HepG2 (cell line): ENCODE measurements around the gene BRIP1. TPM values are rescaled to one million over a fixed set of nuclear protein-coding genes. Genes with fewer than 3 reads are reported as not detected.

Experiments
- ATAC-seq: fragments of 200-7000 bp; cut with Tn5 transposase; 3 replicates; pipeline ENCODE4 v1.9.1; 2020; ENCODE audit warnings: mild to moderate bottlenecking, moderate library complexity
- BruUV-seq: library from RNA; stranded (reverse); fragments of 400-500 nt; replicated peaks from 2 replicates; lab custom pipeline; 2021; lab: Mats Ljungman, UMichigan
- CTCF ChIA-PET: fragments of 300-600 bp; formaldehyde crosslinking; extraction: SDS; loops from one replicate; lab custom pipeline; 2021; ENCODE audit warnings: low total read pairs, inconsistent platforms, low intra/inter-chr PET ratio; lab: Yijun Ruan, JAX
- POLR2A ChIA-PET: fragments of 350-600 bp; sonication (Branson Sonifier 250); formaldehyde crosslinking; loops from one replicate; lab custom pipeline; 2020; ENCODE audit warnings: antibody characterized with exemption, inconsistent platforms; lab: Yijun Ruan, JAX
- DNase-seq: peaks from one replicate; pipeline ENCODE4 v3.0.0-alpha.2; 2015; ENCODE audit warnings: low spot score
- FAIRE-seq: peaks from 3 replicates; lab custom pipeline; 2011; peaks lifted over from hg19 to GRCh38; lab: Jason Lieb, UNC
- H2AFZ ChIP-seq: one replicate; pipeline ENCODE4 v1.6.1; 2011; ENCODE audit warnings: low read length, inconsistent platforms
- H3K27ac ChIP-seq: fragments of 300-600 bp; 3 replicates; pipeline ENCODE4 v1.8.0; 2011; ENCODE audit warnings: mixed run types, mild to moderate bottlenecking, mixed read lengths, low read length, inconsistent platforms; ENCODE audit not compliant: insufficient read depth; ENCODE audit errors: extremely low read length
- H3K27me3 ChIP-seq, 2 experiments: fragments of 200-600 bp in 1 of 2; 2 replicates in 1 of 2; 3 replicates in 1 of 2; pipeline versions ENCODE4 v1.6.0 to v1.8.0; 2011; ENCODE audit warnings: low read length in 2 of 2, mild to moderate bottlenecking in 2 of 2, moderate library complexity in 2 of 2, inconsistent platforms in 1 of 2; ENCODE audit not compliant: insufficient read depth in 2 of 2, control insufficient read depth in 1 of 2
- H3K36me3 ChIP-seq, 2 experiments: fragments of 200-600 bp in 1 of 2; replicated peaks in 1 of 2; 2 replicates in 1 of 2; 3 replicates in 1 of 2; pipeline versions ENCODE4 v1.5.1 to v1.8.0; 2011; ENCODE audit warnings: low read length in 2 of 2, inconsistent platforms in 1 of 2; ENCODE audit not compliant: insufficient read depth in 2 of 2, control insufficient read depth in 1 of 2
- H3K4me1 ChIP-seq: 2 replicates; pipeline ENCODE4 v1.5.1; 2012; ENCODE audit warnings: low read length, inconsistent platforms; ENCODE audit not compliant: insufficient read depth
- H3K4me2 ChIP-seq: 2 replicates; pipeline ENCODE4 v1.6.0; 2011; ENCODE audit warnings: low read depth, low read length, inconsistent platforms
- H3K4me3 ChIP-seq, 3 experiments: fragments of 200-600 bp in 1 of 3; sonication (generic), shearing (Covaris generic) in 1 of 3; replicated peaks in 1 of 3; 2 replicates each; pipeline ENCODE4 v1.5.1; 2011 to 2016; ENCODE audit warnings: low read length in 3 of 3, inconsistent platforms in 2 of 3, low read depth in 2 of 3, mild to moderate bottlenecking in 2 of 3, control low read depth in 1 of 3, mixed read lengths in 1 of 3; ENCODE audit not compliant: insufficient read depth in 1 of 3
- H3K79me2 ChIP-seq: one replicate; pipeline ENCODE4 v1.6.1; 2011; ENCODE audit warnings: low read length, inconsistent platforms; ENCODE audit not compliant: insufficient read depth
- H3K9ac ChIP-seq: 2 replicates; pipeline ENCODE4 v1.6.0; 2011; ENCODE audit warnings: mild to moderate bottlenecking, low read depth, low read length, inconsistent platforms; ENCODE audit not compliant: insufficient read depth
- H3K9me3 ChIP-seq: 2 replicates; pipeline ENCODE4 v1.5.1; 2012; ENCODE audit warnings: mild to moderate bottlenecking, low read length
- H4K20me1 ChIP-seq: 2 replicates; pipeline ENCODE4 v1.6.0; 2011; ENCODE audit warnings: inconsistent platforms, mild to moderate bottlenecking, low read length, moderate library complexity; ENCODE audit not compliant: insufficient read depth
- HBP1 ChIP-seq: IDR thresholded peaks from 2 replicates; pipeline ENCODE4 v1.6.1; 2016; ENCODE audit warnings: low read depth, control low read depth
- IKZF4 ChIP-seq: sonication (generic); formaldehyde crosslinking; IDR thresholded peaks from 2 replicates; pipeline ENCODE4 v1.5.1; 2020; ENCODE audit warnings: borderline replicate concordance, mild to moderate bottlenecking, low read depth, missing genetic modification reagents; ENCODE audit errors: not compliant biosample characterization
- JUN ChIP-seq: sonication (generic); formaldehyde crosslinking; IDR thresholded peaks from 2 replicates; pipeline ENCODE4 v1.4.0; 2020; ENCODE audit warnings: mild to moderate bottlenecking, missing genetic modification reagents
- MAF1 ChIP-seq: sonication (generic); formaldehyde crosslinking; IDR thresholded peaks from 2 replicates; pipeline ENCODE4 v1.5.0; 2020; ENCODE audit warnings: missing genetic modification reagents, borderline replicate concordance
- MTA3 ChIP-seq: sonication (generic); formaldehyde crosslinking; IDR thresholded peaks from 2 replicates; pipeline ENCODE4 v1.4.0; 2020; ENCODE audit warnings: missing genetic modification reagents
- MZF1 ChIP-seq: sonication (generic); formaldehyde crosslinking; IDR thresholded peaks from 2 replicates; pipeline ENCODE4 v1.8.1; 2023; ENCODE audit warnings: mild to moderate bottlenecking, missing genetic modification reagents, borderline replicate concordance
- ZNF362 ChIP-seq: sonication (generic); formaldehyde crosslinking; IDR thresholded peaks from 2 replicates; pipeline ENCODE4 v1.4.0; 2020; ENCODE audit warnings: missing genetic modification reagents, mild to moderate bottlenecking, borderline replicate concordance
- in situ Hi-C: cut with HindIII; loops from 2 replicates; pipeline ENCODE4 v1.10.0; 2017; ENCODE audit warnings: low pct_unique_long_range_greater_than_20kb; ENCODE audit not compliant: extremely low pct_ligation_motif_present
- intact Hi-C: fragments of 100-400 bp; cut with micrococcal nuclease; formaldehyde crosslinking; loops from one replicate; pipeline ENCODE4 v1.10.0; 2022; ENCODE audit not compliant: unreplicated experiment
- polyA plus RNA-seq, 8 experiments: library from polyadenylated mRNA; depleted of rRNA in 3 of 8; stranded (reverse) in 7 of 8; unstranded in 1 of 8; fragments of >200 nt; fragmentation: Illumina TruSeq in 4 of 8; extraction: Trizol in 4 of 8; gene quantifications; 2 replicates each; pipeline versions ENCODE4 v1.2.1 to v1.2.3, GENCODE V29; 2011 to 2016; ENCODE audit warnings: low read depth in 4 of 8, missing spikeins in 1 of 8, mixed read lengths in 1 of 8; ENCODE audit not compliant: insufficient read depth in 1 of 8
- total RNA-seq, 5 experiments: library from RNA; depleted of rRNA; stranded (reverse); fragments of >200 nt; fragmentation: Illumina TruSeq; extraction: Trizol; gene quantifications; 2 replicates each; pipeline ENCODE4 v1.2.3, GENCODE V29; 2016; ENCODE audit warnings: low read depth in 1 of 5

The BRIP1 gene
- total and polyA plus RNA-seq, 2 of the 13 experiments (the other 11 are each of a cell fraction or from before 2014, with no cell fraction given), result 3.8 to 27.7 TPM

GRCh38 chr17:61744804-61745203, 118.5 kb downstream of the BRIP1 start:
- Histone ChIP-seq H3K27ac (no peak overlapping the region), H3K27me3 (no peaks in the 10 kb centered on the region), H4K20me1 (no peaks in the 10 kb centered on the region), H3K9ac (no peak overlapping the region), H3K4me1 (no peaks in the 10 kb centered on the region), H3K4me2 (no peak overlapping the region), H3K79me2 (no peaks in the 10 kb centered on the region), H2AFZ (no peak overlapping the region), H3K9me3 (no peaks in the 10 kb centered on the region), H3K36me3 (peaks cover 6 to 22% of the 10 kb centered on the region in 2 experiments), H3K4me3 (no peak overlapping the region)
- DNase-seq (no peak), FAIRE-seq (no peak), ATAC-seq (no peak)
- TF ChIP-seq IKZF4 (CRISPR knock-in tag), result no peak
- TF ChIP-seq MTA3 (CRISPR knock-in tag), result no peak
- TF ChIP-seq ZNF362 (CRISPR knock-in tag), result no peak
- no peak for TF ChIP-seq MZF1
- TF ChIP-seq HBP1 (CRISPR knock-in tag), result no peak
- no peak for TF ChIP-seq MAF1 (CRISPR knock-in tag)
- TF ChIP-seq JUN (CRISPR knock-in tag), result no peak
- BruUV-seq, result no TSS peak
- in situ Hi-C loops (no loop called here), intact Hi-C loops (no loop called here)
- ChIA-PET CTCF (no interaction called here), POLR2A (no interaction called here)
